Neural cell (in vitro differentiated cells): Measurements from ENCODE around the gene AHI1. TPM values are rescaled to one million over a fixed set of nuclear protein-coding genes. Genes with fewer than 3 reads are reported as not detected.
"Not testable (repeated sequence)": the region's sequence is repeated elsewhere in the genome, so short reads cannot be mapped to it uniquely, and the experiment has no call there.

Experiments
- H2AFZ ChIP-seq: fragments of 200-600, 300-800 bp; sonication (generic), shearing (Covaris generic); 2 replicates; pipeline ENCODE4 v1.6.0; 2014; ENCODE audit warnings: low read depth, mild to moderate bottlenecking, antibody characterized with exemption, low read length, moderate library complexity
- H3F3A ChIP-seq: fragments of 200-600 bp; shearing (Covaris generic); 2 replicates; pipeline ENCODE4 v1.6.1; 2016; ENCODE audit warnings: mild to moderate bottlenecking, moderate library complexity, mixed read lengths, antibody characterized with exemption, low read length; ENCODE audit not compliant: insufficient read depth, poor library complexity, severe bottlenecking
- H3K27ac ChIP-seq: fragments of 200-600, 300-800 bp; sonication (generic), shearing (Covaris generic); 2 replicates; pipeline ENCODE4 v1.5.1; 2014; ENCODE audit warnings: mild to moderate bottlenecking, low read length, moderate library complexity
- H3K27me3 ChIP-seq: fragments of 300-800, 200-600 bp; sonication (generic), shearing (Covaris generic); 2 replicates; pipeline ENCODE4 v1.6.0; 2014; ENCODE audit warnings: mild to moderate bottlenecking, low read depth, low read length, moderate library complexity; ENCODE audit not compliant: insufficient read depth
- H3K36me3 ChIP-seq: fragments of 300-800, 200-600 bp; sonication (generic), shearing (Covaris generic); 2 replicates; pipeline ENCODE4 v1.5.1; 2014; ENCODE audit warnings: mild to moderate bottlenecking, antibody characterized with exemption, low read length, moderate library complexity; ENCODE audit not compliant: insufficient read depth
- H3K4me2 ChIP-seq: fragments of 300-800, 200-600 bp; sonication (generic), shearing (Covaris generic); 2 replicates; pipeline ENCODE4 v1.6.0; 2014; ENCODE audit warnings: mild to moderate bottlenecking, low read length
- H3K4me3 ChIP-seq: fragments of 300-800, 200-600 bp; sonication (generic), shearing (Covaris generic); 2 replicates; pipeline ENCODE4 v1.5.1; 2014; ENCODE audit warnings: mild to moderate bottlenecking, low read length, moderate library complexity
- H3K79me2 ChIP-seq: fragments of 200-600 bp; shearing (Covaris generic); replicated peaks from 2 replicates; pipeline ENCODE4 v1.6.0; 2014; ENCODE audit warnings: mild to moderate bottlenecking, low read length, moderate library complexity; ENCODE audit not compliant: insufficient read depth
- H3K9ac ChIP-seq: fragments of 300-800, 200-600 bp; sonication (generic), shearing (Covaris generic); 2 replicates; pipeline ENCODE4 v1.6.1; 2016; ENCODE audit warnings: mild to moderate bottlenecking, low read length, mixed read lengths
- H3K9me2 ChIP-seq: fragments of 200-600 bp; shearing (Covaris generic); 2 replicates; pipeline ENCODE4 v1.6.1; 2016; ENCODE audit warnings: mild to moderate bottlenecking, low read length, mixed read lengths; ENCODE audit not compliant: insufficient read depth
- H3K9me3 ChIP-seq: fragments of 200-600, 300-800 bp; sonication (generic), shearing (Covaris generic); 2 replicates; pipeline ENCODE4 v1.6.1; 2016; ENCODE audit warnings: mild to moderate bottlenecking, mixed run types, low read length, moderate library complexity, mixed read lengths
- H4K20me1 ChIP-seq: fragments of 200-600 bp; shearing (Covaris generic); 2 replicates; pipeline ENCODE4 v1.6.1; 2016; ENCODE audit warnings: mild to moderate bottlenecking, mixed run types; ENCODE audit not compliant: insufficient read depth
- EZH2 ChIP-seq: fragments of 200-600, 300-800 bp; shearing (Covaris generic), sonication (generic); IDR thresholded peaks from 2 replicates; pipeline ENCODE4 v1.6.1; 2014; ENCODE audit warnings: antibody characterized with exemption, low read length, borderline replicate concordance, mild to moderate bottlenecking; ENCODE audit not compliant: insufficient read depth, poor library complexity, severe bottlenecking
- SMC3 ChIP-seq: fragments of 450-650 bp; conservative IDR thresholded peaks from 2 replicates; pipeline ENCODE4 v1.6.1; 2014; ENCODE audit warnings: antibody characterized with exemption, mild to moderate bottlenecking, moderate library complexity; ENCODE audit not compliant: poor library complexity
- TAF1 ChIP-seq: IDR thresholded peaks from 2 replicates; pipeline ENCODE4 v1.6.1; 2012; ENCODE audit warnings: low read depth
- polyA plus RNA-seq: library from polyadenylated mRNA; depleted of rRNA; stranded (reverse); fragments of >200 nt; gene quantifications from 2 replicates; pipeline ENCODE4 v1.2.3, GENCODE V29; 2014
- TF ChIP-seq, protein P1 (sequence below): fragments of 450-650 bp; IDR thresholded peaks from 2 replicates; pipeline ENCODE4 v1.5.1; 2014; ENCODE audit warnings: antibody characterized with exemption, mild to moderate bottlenecking, moderate library complexity; ENCODE audit not compliant: poor library complexity, severe bottlenecking
- TF ChIP-seq, protein P2 (sequence below): IDR thresholded peaks from 2 replicates; pipeline ENCODE4 v1.6.1; 2012; ENCODE audit warnings: borderline replicate concordance

The AHI1 gene
- polyA plus RNA-seq, 1 donor from 2014 or later = 58.2 TPM

DNA sequence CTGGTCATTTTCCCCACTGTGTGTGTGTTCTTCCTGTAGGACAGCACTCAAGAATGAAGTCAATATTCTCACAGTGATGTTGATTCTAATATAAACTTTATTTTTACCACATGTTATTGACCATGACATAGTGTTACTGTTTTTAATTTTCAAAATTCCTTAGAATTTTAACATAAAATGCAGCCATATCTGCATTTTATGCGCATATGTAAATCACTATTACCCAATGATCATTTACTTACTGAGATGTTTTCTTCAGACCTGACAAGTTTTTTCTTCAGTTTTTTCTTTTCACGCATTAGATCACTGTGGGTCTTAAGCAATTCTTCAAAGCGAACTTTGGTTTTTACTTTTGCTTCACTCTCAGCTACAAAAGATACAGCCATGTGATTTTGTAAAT is 7.2 kb downstream of the AHI1 start:
- Histone ChIP-seq H3F3A (no peaks in the 10 kb centered on the region), H3K9me2 (no peaks in the 10 kb centered on the region), H3K4me3 (no peak overlapping the region), H3K27ac (no peak overlapping the region), H3K9me3 (no peaks in the 10 kb centered on the region), H4K20me1 (no peaks in the 10 kb centered on the region), H3K9ac (no peak overlapping the region), H3K4me2 (no peak overlapping the region), H3K27me3 (no peaks in the 10 kb centered on the region), H3K36me3 (peaks cover 7% of the 10 kb centered on the region), H3K79me2 (no peaks in the 10 kb centered on the region), H2AFZ (no peak overlapping the region)
- no peak for TF ChIP-seq SMC3

DNA sequence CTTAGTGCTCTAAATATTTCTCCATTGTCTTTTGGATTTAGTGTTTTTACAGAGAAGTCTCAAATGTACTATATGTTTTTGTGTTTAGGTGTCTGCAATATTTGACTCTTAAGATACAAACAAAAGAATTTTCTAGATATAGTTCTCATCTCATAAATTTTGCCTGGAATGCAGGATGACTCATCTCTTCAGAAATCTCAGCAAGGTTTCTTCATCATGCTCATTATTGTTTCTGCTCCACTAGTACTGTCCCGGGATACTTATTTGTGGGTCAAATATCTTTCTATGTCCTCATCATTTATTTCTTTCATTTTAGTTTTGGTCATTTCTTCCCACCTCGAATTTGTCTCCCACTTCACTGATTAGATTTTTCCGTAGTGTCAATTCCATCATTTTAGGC is 9.5 kb downstream of the AHI1 start:
- Histone ChIP-seq H3K79me2 (no peaks in the 10 kb centered on the region), H3K4me2 (no peak overlapping the region), H3K27ac (no peak overlapping the region), H3K27me3 (no peaks in the 10 kb centered on the region), H3K9me3 (peaks cover 6% of the 10 kb centered on the region), H3K36me3 (peaks cover 7% of the 10 kb centered on the region), H3F3A (no peaks in the 10 kb centered on the region), H3K9ac (no peak overlapping the region), H3K4me3 (no peak overlapping the region), H2AFZ (no peak overlapping the region), H3K9me2 (no peaks in the 10 kb centered on the region), H4K20me1 (no peaks in the 10 kb centered on the region)
- TF ChIP-seq, protein P1, sequence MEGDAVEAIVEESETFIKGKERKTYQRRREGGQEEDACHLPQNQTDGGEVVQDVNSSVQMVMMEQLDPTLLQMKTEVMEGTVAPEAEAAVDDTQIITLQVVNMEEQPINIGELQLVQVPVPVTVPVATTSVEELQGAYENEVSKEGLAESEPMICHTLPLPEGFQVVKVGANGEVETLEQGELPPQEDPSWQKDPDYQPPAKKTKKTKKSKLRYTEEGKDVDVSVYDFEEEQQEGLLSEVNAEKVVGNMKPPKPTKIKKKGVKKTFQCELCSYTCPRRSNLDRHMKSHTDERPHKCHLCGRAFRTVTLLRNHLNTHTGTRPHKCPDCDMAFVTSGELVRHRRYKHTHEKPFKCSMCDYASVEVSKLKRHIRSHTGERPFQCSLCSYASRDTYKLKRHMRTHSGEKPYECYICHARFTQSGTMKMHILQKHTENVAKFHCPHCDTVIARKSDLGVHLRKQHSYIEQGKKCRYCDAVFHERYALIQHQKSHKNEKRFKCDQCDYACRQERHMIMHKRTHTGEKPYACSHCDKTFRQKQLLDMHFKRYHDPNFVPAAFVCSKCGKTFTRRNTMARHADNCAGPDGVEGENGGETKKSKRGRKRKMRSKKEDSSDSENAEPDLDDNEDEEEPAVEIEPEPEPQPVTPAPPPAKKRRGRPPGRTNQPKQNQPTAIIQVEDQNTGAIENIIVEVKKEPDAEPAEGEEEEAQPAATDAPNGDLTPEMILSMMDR = no peak

DNA sequence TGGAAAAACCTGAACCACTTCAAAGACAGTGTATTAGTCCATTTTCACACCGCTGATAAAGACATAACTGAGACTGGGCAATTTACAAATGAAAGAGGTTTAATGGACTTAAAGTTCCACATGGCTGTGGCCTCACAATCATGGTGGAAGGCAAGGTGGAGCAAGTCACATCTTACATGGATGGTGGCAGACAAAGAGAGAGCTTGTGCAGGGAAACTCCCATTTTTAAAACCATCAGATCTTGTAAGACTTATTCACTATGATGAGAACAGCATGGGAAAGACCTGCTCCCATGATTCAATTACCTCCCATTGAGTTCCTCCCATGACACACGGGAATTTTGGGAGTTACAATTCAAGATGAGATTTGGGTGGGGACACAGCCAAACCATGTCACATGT is 13.6 kb downstream of the AHI1 start:
- not testable (repeated sequence) for H3K9ac ChIP-seq, H3K79me2 ChIP-seq, H3K9me2 ChIP-seq, H3K27me3 ChIP-seq, H3K27ac ChIP-seq, H3F3A ChIP-seq, H3K36me3 ChIP-seq, H4K20me1 ChIP-seq, H3K4me3 ChIP-seq, H2AFZ ChIP-seq, H3K4me2 ChIP-seq
- peaks cover 16% of the 10 kb centered on the region for H3K9me3 ChIP-seq

DNA sequence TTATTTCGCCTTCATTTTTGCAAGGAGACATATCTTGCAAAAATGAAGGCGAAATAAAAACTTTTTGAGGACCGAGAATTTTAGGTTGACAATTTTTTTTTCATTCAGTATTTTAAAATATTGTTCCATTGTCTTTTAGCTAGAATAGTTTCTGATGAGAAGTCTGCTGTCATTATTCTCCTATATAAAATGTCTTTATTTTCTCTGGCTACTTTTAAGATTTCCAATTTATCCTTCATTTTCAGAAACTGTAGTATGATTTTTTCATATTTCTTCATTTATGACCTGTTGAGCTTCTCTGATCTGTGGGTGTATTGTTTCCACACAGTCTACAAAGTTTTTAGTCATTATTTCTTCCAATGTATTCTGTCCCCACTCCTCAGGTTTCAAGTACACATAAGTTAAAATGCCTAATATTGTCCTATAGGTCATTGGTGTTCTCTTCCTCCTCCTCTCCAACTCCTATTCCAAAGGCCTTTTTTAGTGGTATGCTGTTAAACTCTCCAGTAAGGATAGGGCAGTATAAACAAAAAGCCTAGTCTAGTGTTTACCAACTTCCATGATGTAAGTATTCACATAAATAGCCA is 15.7 kb downstream of the AHI1 start:
- TF ChIP-seq EZH2 (no peak), TAF1 (no peak), SMC3 (no peak)
- TF ChIP-seq, protein P2, sequence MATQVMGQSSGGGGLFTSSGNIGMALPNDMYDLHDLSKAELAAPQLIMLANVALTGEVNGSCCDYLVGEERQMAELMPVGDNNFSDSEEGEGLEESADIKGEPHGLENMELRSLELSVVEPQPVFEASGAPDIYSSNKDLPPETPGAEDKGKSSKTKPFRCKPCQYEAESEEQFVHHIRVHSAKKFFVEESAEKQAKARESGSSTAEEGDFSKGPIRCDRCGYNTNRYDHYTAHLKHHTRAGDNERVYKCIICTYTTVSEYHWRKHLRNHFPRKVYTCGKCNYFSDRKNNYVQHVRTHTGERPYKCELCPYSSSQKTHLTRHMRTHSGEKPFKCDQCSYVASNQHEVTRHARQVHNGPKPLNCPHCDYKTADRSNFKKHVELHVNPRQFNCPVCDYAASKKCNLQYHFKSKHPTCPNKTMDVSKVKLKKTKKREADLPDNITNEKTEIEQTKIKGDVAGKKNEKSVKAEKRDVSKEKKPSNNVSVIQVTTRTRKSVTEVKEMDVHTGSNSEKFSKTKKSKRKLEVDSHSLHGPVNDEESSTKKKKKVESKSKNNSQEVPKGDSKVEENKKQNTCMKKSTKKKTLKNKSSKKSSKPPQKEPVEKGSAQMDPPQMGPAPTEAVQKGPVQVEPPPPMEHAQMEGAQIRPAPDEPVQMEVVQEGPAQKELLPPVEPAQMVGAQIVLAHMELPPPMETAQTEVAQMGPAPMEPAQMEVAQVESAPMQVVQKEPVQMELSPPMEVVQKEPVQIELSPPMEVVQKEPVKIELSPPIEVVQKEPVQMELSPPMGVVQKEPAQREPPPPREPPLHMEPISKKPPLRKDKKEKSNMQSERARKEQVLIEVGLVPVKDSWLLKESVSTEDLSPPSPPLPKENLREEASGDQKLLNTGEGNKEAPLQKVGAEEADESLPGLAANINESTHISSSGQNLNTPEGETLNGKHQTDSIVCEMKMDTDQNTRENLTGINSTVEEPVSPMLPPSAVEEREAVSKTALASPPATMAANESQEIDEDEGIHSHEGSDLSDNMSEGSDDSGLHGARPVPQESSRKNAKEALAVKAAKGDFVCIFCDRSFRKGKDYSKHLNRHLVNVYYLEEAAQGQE = no peak
- Histone ChIP-seq H3K36me3 (peaks cover 7% of the 10 kb centered on the region), H4K20me1 (no peaks in the 10 kb centered on the region), H3K27me3 (no peaks in the 10 kb centered on the region), H2AFZ (no peak overlapping the region), H3K4me2 (no peak overlapping the region), H3K9ac (no peak overlapping the region), H3K9me3 (peaks cover 22% of the 10 kb centered on the region), H3K27ac (no peak overlapping the region), H3K79me2 (no peaks in the 10 kb centered on the region), H3K4me3 (no peak overlapping the region), H3F3A (no peaks in the 10 kb centered on the region), H3K9me2 (no peaks in the 10 kb centered on the region)
